Brain microvascular endothelial cell (primary cell): ENCODE measurements around the gene TLE3.

ENCODE experiments used
- DNase-seq: peaks from one replicate; pipeline ENCODE4 v3.0.0-alpha.2; 2020
- H3K27ac ChIP-seq: fragments of 250-450 bp; sonication (Bioruptor Pico); 2 replicates; pipeline ENCODE4 v1.5.1; 2020; ENCODE audit warnings: mild to moderate bottlenecking, moderate library complexity
- H3K27me3 ChIP-seq: fragments of 250-450 bp; sonication (Bioruptor Pico); replicated peaks from 2 replicates; pipeline ENCODE4 v1.5.1; 2020; ENCODE audit warnings: mild to moderate bottlenecking
- H3K36me3 ChIP-seq: fragments of 250-450 bp; sonication (Bioruptor Pico); replicated peaks from 2 replicates; pipeline ENCODE4 v1.5.1; 2020; ENCODE audit warnings: mild to moderate bottlenecking
- H3K4me3 ChIP-seq: 2 replicates; pipeline ENCODE4 v1.5.1; 2011; ENCODE audit warnings: low read depth, mild to moderate bottlenecking, control low read depth, low read length, moderate library complexity
- in situ Hi-C: cut with HindIII; loops from 2 replicates; pipeline ENCODE4 v1.10.0; 2017; ENCODE audit warnings: low sequenced_read_pairs, low pct_ligation_motif_present
- TF ChIP-seq, protein P1 (sequence below): IDR thresholded peaks from 2 replicates; pipeline ENCODE4 v1.5.1; 2011; ENCODE audit warnings: low read depth, mild to moderate bottlenecking, moderate library complexity, low read length, control low read depth, inconsistent platforms; ENCODE audit errors: missing control alignments

TLE3 gene

GRCh38 chr15:70045045-70045444 lies 52.7 kb downstream of the TLE3 start:
- peaks cover 9% of the 10 kb centered on the region for H3K36me3 ChIP-seq
- in situ Hi-C loops = no loop called here
- DNase-seq = no peak
- no peak overlapping the region for H3K27ac ChIP-seq
- no peaks in the 10 kb centered on the region for H3K27me3 ChIP-seq
- TF ChIP-seq, protein P1, sequence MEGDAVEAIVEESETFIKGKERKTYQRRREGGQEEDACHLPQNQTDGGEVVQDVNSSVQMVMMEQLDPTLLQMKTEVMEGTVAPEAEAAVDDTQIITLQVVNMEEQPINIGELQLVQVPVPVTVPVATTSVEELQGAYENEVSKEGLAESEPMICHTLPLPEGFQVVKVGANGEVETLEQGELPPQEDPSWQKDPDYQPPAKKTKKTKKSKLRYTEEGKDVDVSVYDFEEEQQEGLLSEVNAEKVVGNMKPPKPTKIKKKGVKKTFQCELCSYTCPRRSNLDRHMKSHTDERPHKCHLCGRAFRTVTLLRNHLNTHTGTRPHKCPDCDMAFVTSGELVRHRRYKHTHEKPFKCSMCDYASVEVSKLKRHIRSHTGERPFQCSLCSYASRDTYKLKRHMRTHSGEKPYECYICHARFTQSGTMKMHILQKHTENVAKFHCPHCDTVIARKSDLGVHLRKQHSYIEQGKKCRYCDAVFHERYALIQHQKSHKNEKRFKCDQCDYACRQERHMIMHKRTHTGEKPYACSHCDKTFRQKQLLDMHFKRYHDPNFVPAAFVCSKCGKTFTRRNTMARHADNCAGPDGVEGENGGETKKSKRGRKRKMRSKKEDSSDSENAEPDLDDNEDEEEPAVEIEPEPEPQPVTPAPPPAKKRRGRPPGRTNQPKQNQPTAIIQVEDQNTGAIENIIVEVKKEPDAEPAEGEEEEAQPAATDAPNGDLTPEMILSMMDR = no peak
- H3K4me3 ChIP-seq = no peak overlapping the region

DNA sequence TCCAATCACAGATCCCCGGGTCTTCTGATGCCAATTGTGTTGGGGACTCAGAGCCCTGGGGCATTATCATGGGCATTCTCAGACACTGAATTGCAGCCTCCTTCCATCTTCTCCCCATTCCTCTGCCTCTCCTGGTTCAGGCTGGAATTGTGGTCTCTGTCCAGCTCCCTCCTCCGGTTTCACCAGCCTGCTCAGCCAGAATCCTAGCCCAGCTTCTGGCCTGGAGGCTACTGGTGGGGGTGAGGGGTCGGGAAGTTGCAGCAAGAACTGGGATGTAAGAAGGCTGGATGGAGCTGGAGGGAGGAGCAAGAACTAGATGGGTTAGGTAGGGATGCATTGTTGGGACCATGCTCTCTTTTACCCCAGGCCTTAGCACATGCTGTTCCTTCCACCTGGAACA lies 53.5 kb downstream of the TLE3 start:
- TF ChIP-seq, protein P1 = no peak
- H3K27me3 ChIP-seq = no peaks in the 10 kb centered on the region
- H3K27ac ChIP-seq = no peak overlapping the region
- H3K4me3 ChIP-seq = no peak overlapping the region
- in situ Hi-C loops = no loop called here
- no peak for DNase-seq
- H3K36me3 ChIP-seq = peaks cover 2% of the 10 kb centered on the region

DNA sequence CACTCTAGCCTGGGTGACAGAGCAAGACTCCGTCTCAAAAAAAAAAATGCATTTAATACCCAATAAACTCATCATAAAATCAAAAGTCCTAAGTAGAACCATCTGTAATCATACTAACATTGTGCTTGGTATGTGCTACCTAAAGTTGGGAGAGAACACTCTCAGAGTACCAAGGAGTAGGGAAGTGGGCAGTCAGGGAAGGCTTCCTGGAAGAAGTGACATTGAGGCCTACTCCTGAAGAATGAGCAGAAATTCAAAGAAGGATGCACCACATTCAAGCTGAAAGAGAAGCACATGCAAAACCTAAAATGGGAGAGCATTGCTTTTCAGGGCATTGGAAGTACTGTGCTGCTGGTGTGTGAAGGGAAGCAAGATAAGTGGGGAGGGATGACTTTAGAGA lies 54.1 kb downstream of the TLE3 start:
- no peaks in the 10 kb centered on the region for H3K36me3 ChIP-seq
- in situ Hi-C loops = no loop called here
- no peak overlapping the region for H3K27ac ChIP-seq
- H3K27me3 ChIP-seq = no peaks in the 10 kb centered on the region
- no peak overlapping the region for H3K4me3 ChIP-seq
- TF ChIP-seq, protein P1 = no peak
- DNase-seq = no peak

DNA sequence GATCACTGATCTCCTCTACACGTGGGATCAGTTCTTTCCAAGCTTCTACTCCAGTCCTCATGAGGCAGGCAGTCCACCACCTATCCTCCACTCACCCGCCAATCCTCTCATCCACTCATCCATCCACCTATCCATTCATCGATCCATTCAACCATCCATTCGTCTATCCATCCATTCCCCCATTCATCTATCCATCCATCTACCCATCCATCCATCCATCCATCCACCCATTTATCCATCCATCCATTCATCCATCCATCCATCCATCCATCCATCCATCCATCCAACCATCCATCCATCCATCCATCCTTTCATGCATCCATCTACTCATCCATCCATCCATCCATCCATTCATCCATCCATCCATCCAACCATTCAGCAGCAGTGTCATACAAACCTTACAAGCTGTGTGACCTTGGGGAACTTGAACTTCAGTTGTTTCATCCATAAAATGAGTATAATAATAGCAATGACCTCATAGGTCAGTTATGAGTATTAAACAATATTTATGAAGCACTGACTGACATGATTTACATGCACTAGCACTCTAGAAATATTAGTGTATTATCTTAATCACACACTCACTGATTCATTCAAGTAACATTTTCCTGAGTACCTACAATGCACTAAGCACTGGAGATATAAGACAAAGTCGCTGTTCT lies 55.0 kb downstream of the TLE3 start:
- H3K27me3 ChIP-seq = no peaks in the 10 kb centered on the region
- in situ Hi-C loops = no loop called here
- TF ChIP-seq, protein P1 = no peak
- H3K36me3 ChIP-seq = no peaks in the 10 kb centered on the region
- DNase-seq = no peak
- no peak overlapping the region for H3K4me3 ChIP-seq
- no peak overlapping the region for H3K27ac ChIP-seq

GRCh38 chr15:70039917-70040316 lies 57.8 kb downstream of the TLE3 start:
- TF ChIP-seq, protein P1 = no peak
- H3K27ac ChIP-seq = no peak overlapping the region
- no peak for DNase-seq
- H3K36me3 ChIP-seq = no peaks in the 10 kb centered on the region
- peaks cover 2% of the 10 kb centered on the region for H3K27me3 ChIP-seq
- H3K4me3 ChIP-seq = no peak overlapping the region
- in situ Hi-C loops = no loop called here
